DND-41 (cell line): ENCODE measurements around the gene ABLIM2.

Source experiments
- EZH2 ChIP-seq: IDR thresholded peaks from 3 replicates; pipeline ENCODE4 v1.6.1; 2012; ENCODE audit warnings: borderline replicate concordance, low read depth, mild to moderate bottlenecking, moderate library complexity, low read length, inconsistent platforms; ENCODE audit not compliant: severe bottlenecking
- TF ChIP-seq, protein P1 (sequence below): IDR thresholded peaks from 2 replicates; pipeline ENCODE4 v1.5.1; 2012; ENCODE audit warnings: borderline replicate concordance, low read length, moderate library complexity, mild to moderate bottlenecking; ENCODE audit not compliant: poor library complexity, severe bottlenecking; ENCODE audit errors: extremely low read depth

DNA sequence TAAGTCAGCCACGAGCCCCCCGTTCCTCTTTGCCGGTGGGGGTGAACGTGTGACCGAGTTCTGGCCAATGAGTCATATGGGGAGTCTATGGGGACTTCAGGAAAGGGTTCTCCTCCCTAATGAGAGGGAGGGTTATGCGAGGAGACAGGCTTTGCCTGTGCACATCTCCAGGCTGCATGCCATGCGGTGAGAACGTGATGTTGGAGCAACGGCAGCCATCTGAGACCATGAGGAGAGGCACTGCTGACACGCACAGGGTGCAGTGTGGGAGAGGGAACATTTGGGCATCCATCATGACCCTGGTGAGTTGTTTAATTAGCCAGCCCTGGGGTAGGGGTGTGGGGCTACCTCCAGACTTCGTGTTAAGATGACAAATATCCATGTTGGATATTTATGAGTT is 55.8 kb downstream of the ABLIM2 start:
- TF ChIP-seq, protein P1, sequence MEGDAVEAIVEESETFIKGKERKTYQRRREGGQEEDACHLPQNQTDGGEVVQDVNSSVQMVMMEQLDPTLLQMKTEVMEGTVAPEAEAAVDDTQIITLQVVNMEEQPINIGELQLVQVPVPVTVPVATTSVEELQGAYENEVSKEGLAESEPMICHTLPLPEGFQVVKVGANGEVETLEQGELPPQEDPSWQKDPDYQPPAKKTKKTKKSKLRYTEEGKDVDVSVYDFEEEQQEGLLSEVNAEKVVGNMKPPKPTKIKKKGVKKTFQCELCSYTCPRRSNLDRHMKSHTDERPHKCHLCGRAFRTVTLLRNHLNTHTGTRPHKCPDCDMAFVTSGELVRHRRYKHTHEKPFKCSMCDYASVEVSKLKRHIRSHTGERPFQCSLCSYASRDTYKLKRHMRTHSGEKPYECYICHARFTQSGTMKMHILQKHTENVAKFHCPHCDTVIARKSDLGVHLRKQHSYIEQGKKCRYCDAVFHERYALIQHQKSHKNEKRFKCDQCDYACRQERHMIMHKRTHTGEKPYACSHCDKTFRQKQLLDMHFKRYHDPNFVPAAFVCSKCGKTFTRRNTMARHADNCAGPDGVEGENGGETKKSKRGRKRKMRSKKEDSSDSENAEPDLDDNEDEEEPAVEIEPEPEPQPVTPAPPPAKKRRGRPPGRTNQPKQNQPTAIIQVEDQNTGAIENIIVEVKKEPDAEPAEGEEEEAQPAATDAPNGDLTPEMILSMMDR: no peak
- no peak for TF ChIP-seq EZH2
